ENCODE measurements around the gene CGB1.

Gene CGB1

DNA sequence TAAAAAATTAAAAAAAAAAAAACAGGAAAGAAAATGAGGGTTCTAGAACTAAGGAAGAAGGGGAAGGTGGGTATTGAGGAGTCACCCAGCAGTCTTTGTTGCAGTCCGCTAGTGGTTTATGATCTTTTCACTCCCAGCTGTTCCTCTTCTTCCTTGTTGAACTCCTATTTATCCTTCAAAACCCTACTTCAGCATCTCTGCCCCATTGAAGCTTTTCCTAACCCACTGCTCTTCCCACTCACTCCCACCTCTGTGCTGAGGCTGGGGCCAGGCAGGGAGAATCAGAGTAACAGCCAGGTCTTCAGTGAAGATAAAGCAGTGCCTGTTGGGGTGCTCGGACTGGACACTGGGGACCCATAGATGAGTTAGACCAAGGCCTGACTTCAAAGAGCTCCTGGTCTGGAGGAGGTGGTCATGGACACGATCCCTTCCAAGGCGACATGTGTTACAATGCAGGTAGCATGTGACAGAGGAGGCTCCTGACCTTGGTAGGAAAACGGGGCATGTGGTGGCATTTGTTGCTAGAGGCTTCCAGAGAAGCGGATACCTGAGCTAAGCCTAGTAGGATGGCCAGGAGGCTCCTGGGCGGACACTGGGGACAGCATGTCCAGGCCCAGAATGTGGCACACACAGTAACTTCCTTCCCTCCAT is 31.6 kb downstream of the CGB1 start:
- no peak overlapping the region for H3K27ac ChIP-seq

DNA sequence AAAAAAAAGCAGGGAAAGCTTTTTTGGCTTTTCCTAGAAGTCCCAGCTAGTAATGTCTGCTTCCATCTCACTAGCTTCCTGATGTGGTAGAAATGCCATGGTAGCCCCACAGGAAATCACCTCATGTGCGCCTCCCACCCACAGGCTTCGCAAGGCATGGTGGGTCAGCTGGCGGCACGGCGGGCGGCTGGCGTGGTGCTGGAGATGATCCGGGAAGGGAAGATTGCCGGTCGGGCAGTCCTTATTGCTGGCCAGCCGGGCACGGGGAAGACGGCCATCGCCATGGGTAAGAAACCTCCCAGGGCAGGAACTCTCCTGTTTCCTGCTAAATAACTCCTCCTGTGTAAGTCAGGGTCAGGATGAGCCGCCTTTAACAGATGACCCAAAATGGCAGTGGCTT is 32.6 kb downstream of the CGB1 start:
- no peak overlapping the region for H3K4me3 ChIP-seq

More for the DNA sequence above, 31.6 kb downstream of the CGB1 start:
- H3K4me3 ChIP-seq = no peak overlapping the region

DNA sequence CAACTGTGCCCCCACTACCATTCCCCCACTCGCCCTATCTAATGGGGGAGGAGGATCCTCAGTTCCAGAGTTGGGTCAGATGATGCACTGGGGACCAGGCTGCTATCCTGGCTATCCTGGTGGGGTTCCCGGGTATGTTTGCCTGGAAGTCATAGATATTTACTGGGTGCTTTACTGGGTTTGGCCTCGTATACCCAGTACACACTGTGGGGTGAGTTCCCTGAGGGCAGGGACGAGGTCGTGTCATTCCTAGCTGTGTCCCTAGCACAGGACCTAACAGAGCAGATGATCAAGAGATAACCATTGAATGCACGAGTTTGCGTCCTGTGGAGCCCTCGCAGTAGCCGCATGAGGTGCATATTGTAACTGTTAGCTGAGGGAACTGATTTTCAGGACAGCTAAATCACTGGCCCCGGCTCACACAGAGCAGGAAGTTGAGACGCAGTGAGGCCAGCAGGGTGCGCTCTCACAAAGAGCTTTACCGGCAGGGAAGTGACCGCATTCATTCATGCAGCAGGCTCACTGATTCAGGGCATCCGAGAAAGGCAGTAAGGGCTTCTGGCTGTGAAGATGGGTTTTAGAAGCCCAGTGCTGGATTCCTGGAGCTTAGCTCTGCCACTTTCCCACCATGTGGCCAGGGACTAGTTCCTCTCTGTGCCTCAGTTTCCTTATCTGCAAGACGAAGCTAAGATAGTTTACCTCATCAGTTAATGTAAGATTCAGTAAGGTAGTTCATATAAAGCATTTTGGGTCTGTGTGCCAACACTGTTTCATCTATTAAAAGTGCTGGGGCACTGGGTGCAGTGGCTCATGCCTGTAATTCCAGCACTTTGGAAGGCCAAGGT is 37.0 kb downstream of the CGB1 start:
- H3K4me3 ChIP-seq = no peak overlapping the region
- no peak overlapping the region for H3K27ac ChIP-seq

More for the DNA sequence above, 32.6 kb downstream of the CGB1 start:
- H3K27ac ChIP-seq = no peak overlapping the region

DNA sequence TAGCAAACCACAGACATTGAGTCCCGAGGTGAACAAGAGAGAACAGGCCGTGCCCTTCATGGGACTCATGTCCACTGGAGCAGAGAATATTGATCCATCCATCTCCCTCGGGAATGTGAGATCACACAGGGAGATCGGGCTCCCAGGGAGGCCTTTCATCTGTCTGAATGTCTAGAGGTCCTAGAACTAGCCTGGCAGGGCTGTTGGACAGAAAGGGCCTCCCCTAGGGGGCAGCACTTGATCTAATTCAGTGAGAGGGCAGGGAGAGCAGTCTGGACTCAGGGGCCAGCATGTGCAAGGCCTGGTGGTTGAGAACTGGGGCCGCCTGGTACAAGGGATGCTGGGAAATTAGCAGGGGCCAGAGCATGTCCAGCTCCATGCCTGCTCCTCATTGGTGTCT is 38.7 kb downstream of the CGB1 start:
- H3K27ac ChIP-seq = no peak overlapping the region
- H3K4me3 ChIP-seq = no peak overlapping the region

DNA sequence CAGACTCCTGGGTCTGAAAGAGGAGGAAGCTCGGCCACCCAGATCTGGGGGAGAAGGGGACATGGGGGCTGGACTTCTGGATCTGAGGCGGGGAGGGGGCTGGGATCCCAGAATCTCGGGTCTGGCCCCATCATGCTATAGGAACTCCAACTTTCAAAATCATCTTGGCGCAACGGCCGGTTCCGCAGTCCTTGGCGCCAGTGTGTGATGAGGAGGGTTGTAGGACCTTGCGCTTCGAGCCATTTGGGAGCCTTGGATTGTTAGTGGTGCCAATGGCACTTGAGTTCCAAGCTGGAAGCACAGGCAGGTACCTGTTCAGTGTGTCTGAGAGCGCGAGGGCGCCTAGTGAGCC is 42.7 kb downstream of the CGB1 start:
- H3K27ac ChIP-seq = peak overlapping the region in 20 of 21 experiments; percentile 71 to 98 (median 88)
- H3K4me3 ChIP-seq = peak overlapping the region; percentile 64 to 88 (median 78)

DNA sequence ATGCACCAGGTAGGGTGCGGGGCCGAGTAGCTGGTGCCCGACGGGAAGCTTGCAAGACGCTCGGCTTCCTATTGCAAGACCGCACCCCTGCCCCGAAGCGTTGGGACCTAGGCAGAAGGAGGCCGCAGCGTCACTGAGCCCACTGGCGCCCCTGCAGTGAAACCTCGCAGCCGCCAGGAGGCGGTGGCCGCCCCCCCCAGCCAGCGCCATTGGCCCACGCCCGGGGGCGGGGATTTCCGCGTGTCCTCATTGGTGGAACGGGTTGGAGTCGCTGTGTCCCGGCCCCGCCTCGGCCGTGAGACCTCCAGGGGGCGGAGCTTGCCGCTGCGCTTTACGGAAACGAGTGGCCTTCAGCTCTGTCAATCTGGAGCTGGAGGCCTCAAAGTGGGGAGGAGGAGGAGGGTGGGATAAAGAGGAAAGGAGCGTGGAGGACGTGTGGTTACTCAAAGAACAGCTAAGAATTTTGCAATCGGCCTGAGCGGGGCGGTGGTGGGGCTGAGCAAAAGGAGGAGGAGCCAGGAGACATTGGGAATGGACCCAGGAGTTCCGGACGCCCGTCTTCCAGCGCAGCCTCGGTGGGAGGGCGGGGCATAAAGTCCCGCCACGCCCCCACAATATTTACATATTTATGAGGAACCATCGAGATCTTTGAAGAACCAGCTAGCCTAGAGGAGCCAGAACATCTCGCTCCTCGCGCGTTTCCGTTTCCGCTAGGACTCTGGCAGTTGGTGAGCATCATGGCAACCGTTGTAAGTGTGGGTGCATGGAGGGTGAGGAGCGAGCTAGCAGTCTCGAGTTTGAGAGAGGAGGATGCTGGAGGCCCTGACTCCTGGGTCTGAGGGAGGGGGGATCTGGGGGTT is 43.3 kb downstream of the CGB1 start, which contains the start of the genes GYS1 and RUVBL2:
Gene GYS1, minus strand, starts transcription at position 135 of the 860 bp plus-strand sequence. CDS start 197 bp downstream, outside the sequence.
Gene RUVBL2, plus strand, starts transcription at position 713 of the 860 bp plus-strand sequence. Its CDS starts 25 bp downstream, at position 738.
- peak within 1 kb of the TSS; percentile 34 to 98 (median 89) for H3K27ac ChIP-seq
- peak within 1 kb of the TSS; percentile 64 to 88 (median 78) for H3K4me3 ChIP-seq

DNA sequence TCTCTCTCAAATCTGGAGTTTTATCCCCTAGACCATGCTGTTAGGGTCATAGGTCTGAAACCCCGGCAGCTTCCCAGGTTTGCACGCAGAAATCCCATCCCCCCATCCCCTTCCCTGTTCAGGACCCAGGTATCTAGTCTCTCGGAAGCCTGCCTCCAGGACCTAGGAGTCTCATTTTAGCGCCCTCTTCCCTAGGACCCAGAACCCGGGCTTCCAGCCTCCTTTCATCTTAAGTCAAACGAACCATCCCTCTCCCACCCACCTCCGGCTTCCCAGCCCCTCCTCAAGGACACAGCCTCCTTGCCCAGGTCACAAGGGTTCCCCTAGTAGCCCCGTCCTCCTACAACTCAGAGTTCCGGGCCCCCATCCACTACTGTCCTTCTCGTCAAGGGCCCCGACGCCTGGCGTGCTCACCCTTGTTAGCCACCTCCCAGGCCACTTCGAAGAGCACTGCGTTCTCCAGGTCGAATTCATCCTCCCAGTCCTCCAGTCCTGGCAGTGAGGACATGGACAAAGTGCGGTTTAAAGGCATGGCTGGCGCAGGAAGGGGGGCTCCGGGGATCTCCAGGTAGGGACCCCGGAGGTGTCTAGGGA is 44.0 kb downstream of the CGB1 start:
- H3K4me3 ChIP-seq = peak overlapping the region; percentile 64 to 88 (median 78)
- H3K27ac ChIP-seq = peak overlapping the region; percentile 34 to 98 (median 89)

DNA sequence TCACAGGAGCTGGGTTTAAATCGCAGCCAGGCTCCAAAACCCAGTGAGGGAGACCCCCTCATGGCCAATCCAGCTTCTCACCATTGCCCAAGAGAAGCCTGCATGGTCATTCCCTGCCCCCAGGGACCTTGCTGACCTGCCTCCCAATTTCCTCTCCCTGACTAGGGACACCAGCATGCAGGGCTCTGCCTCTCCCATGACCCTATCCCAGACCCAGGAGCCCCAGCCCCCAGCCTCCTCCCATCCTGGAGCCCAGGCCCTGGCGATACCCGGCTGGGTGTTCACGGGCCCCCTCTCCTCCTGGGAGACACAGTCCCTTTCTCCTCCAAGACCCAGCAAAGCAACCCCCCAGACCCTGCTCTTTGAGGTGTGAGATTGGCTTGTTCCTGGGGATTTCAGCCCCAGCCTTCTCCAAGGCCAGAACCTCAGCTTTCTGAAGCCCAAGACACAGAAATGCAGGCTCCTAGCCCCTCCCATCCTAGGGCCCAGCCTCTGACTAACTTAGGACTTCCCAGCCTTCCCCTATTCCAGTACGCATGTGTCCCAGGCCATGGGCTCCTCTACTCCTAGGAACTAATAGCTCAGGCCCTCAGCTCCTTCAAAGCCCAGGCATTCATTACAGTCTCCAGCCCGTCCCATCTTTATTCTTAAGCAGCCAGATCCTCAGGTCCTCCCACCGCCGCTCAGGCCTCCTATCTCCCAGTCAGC is 44.7 kb downstream of the CGB1 start:
- H3K4me3 ChIP-seq = peak overlapping the region; percentile 64 to 88 (median 78)
- peak overlapping the region in 20 of 21 experiments; percentile 68 to 98 (median 90) for H3K27ac ChIP-seq

DNA sequence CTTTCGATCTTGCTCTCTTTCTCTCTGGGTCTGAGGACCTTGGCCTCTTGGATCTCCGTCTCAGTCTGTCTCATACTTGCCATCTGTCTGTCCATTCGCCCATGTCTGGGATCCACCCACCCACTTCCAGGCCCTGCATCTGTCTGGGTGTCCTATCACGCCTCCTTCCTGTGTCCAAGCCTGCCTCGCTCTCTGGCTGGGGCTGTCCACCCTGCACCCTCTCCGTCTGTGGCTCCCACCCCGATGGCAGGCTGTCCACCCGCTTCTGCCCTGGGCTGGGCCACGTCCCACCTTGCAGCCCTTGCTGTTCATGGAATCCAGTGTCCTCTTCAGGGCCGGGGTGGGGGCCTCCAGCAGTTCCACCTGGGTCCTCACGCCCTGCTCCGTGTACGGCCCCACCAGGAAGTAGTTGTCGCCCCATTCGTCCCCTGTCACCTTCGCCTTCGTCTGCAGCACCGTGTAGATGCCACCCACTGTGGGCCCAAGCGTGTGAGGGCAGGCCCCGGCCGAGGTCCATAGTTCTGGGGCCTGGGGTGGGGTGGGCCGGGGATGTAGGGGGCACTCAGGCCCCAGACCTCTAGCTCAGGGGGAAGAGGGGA is 45.6 kb downstream of the CGB1 start:
- peak overlapping the region in 17 of 21 experiments; percentile 26 to 98 (median 89) for H3K27ac ChIP-seq
- H3K4me3 ChIP-seq = peak overlapping the region in 4 of 7 experiments; percentile 69 to 88 (median 79)

DNA sequence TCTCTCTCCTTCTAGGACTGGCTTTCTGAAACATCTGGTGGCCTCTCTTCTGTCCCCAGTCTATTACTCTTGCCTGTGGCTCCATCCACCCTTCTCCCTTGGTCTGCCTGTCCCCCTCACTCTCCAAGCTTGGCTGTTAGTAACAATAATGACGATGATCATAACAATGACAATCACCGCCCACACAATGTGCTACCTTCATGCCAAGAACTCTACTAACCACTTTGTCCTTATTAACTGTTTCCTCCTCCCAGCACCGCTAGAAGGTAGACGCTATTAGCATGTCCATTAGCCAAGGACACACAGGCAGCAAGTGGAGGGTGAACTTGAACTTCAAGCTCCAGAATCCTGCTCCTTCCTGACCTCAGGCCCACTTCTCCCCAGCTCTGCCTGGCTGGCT is 46.3 kb downstream of the CGB1 start:
- Histone ChIP-seq H3K4me3 (no peak overlapping the region), H3K27ac (peak overlapping the region in 3 of 21 experiments; percentile 2 to 30 (median 20))

DNA sequence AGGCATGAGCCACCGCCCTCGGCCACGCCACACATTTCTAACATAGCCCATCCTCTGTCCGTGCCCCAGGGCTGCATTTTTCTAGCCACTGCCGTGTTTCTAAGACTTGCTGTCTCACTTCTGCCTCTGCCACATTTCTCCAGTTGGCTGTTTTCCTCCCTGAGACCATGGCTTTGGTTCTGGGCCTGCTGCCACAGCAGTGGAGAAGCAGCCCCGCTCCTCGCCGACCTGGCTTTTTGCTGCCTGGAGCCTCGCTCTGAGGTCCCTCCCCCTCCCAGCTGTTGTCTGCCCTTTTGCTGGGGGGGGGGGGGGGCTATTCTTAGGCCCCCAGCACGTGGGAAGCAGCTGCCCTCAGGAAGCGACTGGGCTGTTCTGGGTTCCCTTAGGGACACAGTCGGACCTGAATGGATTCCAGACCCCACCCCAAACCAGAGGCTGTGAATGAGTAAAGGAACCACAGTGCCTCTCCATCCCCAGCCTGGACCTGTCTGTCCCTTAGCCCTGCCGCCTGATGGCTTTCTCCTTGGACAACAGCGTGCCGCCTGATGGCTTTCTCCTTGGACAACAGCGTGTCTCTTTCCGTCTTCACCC is 46.9 kb downstream of the CGB1 start:
- H3K27ac ChIP-seq = peak overlapping the region in 4 of 21 experiments; percentile 2 to 30 (median 18)
- no peak overlapping the region for H3K4me3 ChIP-seq

DNA sequence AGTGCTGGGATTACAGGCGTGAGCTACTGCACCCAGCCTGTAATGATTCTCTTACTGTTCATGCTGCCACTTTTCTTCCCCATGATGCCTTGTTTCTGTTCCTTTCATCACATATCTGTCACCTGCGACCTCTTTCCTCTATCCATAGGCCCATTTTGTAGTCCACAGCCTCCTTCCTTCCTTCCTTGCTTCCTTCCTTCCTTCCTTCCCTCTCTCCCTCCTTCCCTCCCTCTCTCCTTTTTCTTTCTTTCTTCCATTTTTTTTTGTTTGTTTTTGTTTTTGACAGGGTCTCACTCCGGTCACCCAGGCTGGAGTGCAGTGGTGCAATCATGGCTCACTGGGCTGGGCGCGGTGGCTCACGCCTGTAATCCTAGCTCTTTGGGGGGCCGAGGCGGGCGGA is 47.8 kb downstream of the CGB1 start:
- H3K4me3 ChIP-seq = no peak overlapping the region
- H3K27ac ChIP-seq = no peak overlapping the region

DNA sequence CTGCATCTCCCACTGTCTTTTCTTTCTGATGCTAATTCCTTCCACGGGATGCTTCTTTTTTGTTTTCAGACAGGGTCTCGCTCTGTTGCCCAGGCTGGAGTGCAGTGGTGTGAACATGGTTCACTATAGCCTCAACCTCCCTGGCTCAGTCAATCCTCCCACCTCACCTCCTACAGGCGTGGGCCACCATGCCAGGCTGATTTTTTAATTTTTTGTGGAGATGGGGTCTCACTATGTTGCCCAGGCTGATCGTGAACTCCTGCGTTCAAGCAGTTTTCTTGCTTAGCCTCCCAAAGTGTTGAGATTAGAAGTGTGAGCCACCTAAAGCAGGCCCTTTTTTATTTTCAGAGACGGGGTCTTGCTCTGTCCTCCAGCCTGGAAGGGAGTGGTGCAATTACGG is 48.4 kb downstream of the CGB1 start:
- Histone ChIP-seq H3K27ac (no peak overlapping the region), H3K4me3 (no peak overlapping the region)

DNA sequence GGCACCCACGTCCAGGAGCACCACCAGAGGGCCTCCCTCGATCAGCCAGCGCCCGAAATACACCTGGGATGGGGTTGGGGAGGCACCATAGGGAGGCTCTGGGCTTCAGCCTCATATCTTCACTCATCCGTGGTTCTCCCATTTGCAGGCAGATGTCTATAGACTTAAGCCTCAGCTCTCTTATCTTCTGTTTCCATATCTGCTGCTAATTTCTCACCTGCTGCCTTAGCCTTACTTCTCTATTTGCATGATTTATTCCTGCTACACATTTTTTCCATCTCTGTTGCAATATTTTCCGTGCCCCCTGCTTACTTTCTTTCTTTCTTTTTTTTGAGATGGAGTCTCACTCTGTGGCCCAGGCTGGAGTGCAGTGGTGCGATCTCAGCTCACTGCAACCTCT is 49.4 kb downstream of the CGB1 start:
- H3K27ac ChIP-seq = no peak overlapping the region

DNA sequence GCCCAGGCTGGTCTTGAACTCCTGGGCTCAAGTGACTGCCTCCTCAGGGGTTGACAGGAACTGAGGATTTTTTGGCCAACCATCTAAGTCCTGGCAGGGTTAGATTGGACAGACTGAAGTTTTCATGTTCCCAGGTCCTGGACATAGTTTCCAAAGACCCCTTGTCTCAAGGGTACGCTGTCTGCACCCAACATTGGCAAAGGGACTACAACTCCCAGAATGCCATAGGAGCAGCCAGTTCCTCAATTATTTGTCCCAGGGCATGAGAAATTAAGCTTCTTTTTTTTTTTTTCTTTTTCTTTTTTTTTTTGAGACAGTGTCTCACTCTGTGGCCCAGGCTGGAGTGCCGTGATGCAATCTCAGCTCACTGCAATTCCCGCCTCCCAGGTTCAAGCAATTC is 50.5 kb downstream of the CGB1 start:
- H3K4me3 ChIP-seq = no peak overlapping the region
- H3K27ac ChIP-seq = no peak overlapping the region

More for the DNA sequence above, 49.4 kb downstream of the CGB1 start:
- no peak overlapping the region for H3K4me3 ChIP-seq

DNA sequence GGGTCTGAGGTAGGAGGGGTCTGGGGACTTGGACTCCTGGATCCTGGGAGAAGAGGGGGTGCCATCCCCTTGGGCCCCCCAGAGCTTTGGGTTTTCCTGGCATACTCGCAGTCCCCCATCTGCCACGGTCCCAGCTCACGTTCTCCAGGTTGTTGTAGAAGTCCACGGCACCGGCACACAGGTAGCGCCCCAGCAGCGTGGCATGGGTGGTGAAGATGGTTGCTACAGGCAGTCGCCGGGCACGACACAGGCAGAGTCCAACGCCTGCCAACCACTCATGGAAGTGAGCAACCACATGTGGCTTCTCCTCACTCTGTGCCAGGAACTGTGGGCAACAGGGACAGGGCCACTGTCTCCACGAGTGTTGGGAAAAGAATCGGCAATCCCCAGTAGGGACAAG is 51.0 kb downstream of the CGB1 start:
- H3K4me3 ChIP-seq = no peak overlapping the region
- no peak overlapping the region for H3K27ac ChIP-seq

Measured in skin epidermis (tissue), 12 donors.